Keratinocyte (primary cell): Measurements from ENCODE around the gene ENDOG. TPM values are rescaled to one million over a fixed set of nuclear protein-coding genes. Genes with fewer than 3 reads are reported as not detected.

Experiments used
- DNase-seq: peaks from one replicate; pipeline ENCODE4 v3.0.0-alpha.2; 2011; ENCODE audit warnings: low read depth, missing footprints, low spot score
- FAIRE-seq: peaks from 2 replicates; lab custom pipeline; 2011; peaks lifted over from hg19 to GRCh38; lab: Jason Lieb, UNC
- H2AFZ ChIP-seq: 2 replicates; pipeline ENCODE4 v1.6.0; 2012; ENCODE audit warnings: low read length, control low read depth, inconsistent platforms; ENCODE audit not compliant: control insufficient read depth
- H3K27ac ChIP-seq: 2 replicates; pipeline ENCODE4 v1.5.1; 2011; ENCODE audit warnings: low read length; ENCODE audit not compliant: control insufficient read depth, insufficient read depth
- H3K27me3 ChIP-seq: 3 replicates; pipeline ENCODE4 v1.6.0; 2011; ENCODE audit warnings: low read length; ENCODE audit not compliant: control insufficient read depth, insufficient read depth; ENCODE audit errors: extremely low read depth
- H3K36me3 ChIP-seq, 2 experiments: 2 replicates in 1 of 2; 3 replicates in 1 of 2; pipeline ENCODE4 v1.5.1; 2011; ENCODE audit warnings: low read length in 2 of 2, mild to moderate bottlenecking in 1 of 2; ENCODE audit not compliant: control insufficient read depth in 2 of 2, insufficient read depth in 2 of 2; ENCODE audit errors: extremely low read depth in 1 of 2
- H3K4me1 ChIP-seq: 3 replicates; pipeline ENCODE4 v1.5.1; 2011; ENCODE audit warnings: low read length; ENCODE audit not compliant: control insufficient read depth, insufficient read depth; ENCODE audit errors: extremely low read depth
- H3K4me2 ChIP-seq: 3 replicates; pipeline ENCODE4 v1.6.0; 2011; ENCODE audit warnings: low read depth, low read length; ENCODE audit not compliant: control insufficient read depth, insufficient read depth; ENCODE audit errors: extremely low read depth
- H3K4me3 ChIP-seq, 3 experiments: fragments of 200-600 bp in 1 of 3; sonication (generic) in 1 of 3; 2 replicates in 2 of 3; 3 replicates in 1 of 3; pipeline ENCODE4 v1.5.1; 2011 to 2016; ENCODE audit warnings: low read length in 3 of 3, mild to moderate bottlenecking in 3 of 3, control low read depth in 2 of 3, inconsistent platforms in 1 of 3, low read depth in 1 of 3, mixed read lengths in 1 of 3, mixed run types in 1 of 3, moderate library complexity in 1 of 3; ENCODE audit not compliant: control insufficient read depth in 2 of 3, insufficient read depth in 2 of 3; ENCODE audit errors: extremely low read depth in 1 of 3
- H3K79me2 ChIP-seq: 2 replicates; pipeline ENCODE4 v1.6.0; 2012; ENCODE audit warnings: low read length; ENCODE audit not compliant: control insufficient read depth, insufficient read depth
- H3K9ac ChIP-seq: 3 replicates; pipeline ENCODE4 v1.6.0; 2011; ENCODE audit warnings: low read length; ENCODE audit not compliant: control insufficient read depth, insufficient read depth; ENCODE audit errors: extremely low read depth
- H3K9me1 ChIP-seq: 3 replicates; pipeline ENCODE4 v1.6.0; 2011; ENCODE audit warnings: low read length; ENCODE audit not compliant: control insufficient read depth, insufficient read depth; ENCODE audit errors: extremely low read depth
- H3K9me3 ChIP-seq: 2 replicates; pipeline ENCODE4 v1.5.1; 2012; ENCODE audit warnings: low read depth, low read length; ENCODE audit not compliant: control insufficient read depth
- H4K20me1 ChIP-seq: 3 replicates; pipeline ENCODE4 v1.6.0; 2011; ENCODE audit warnings: low read length; ENCODE audit not compliant: control insufficient read depth, insufficient read depth; ENCODE audit errors: extremely low read depth
- EZH2 ChIP-seq: IDR thresholded peaks from one replicate; pipeline ENCODE4 v1.6.1; 2012; ENCODE audit warnings: inconsistent platforms, mild to moderate bottlenecking, low read length, moderate library complexity
- dilution Hi-C: fragments of 300-500 bp; cut with MboI; formaldehyde crosslinking; loops from one replicate; pipeline ENCODE4 v1.7.0; 2020; ENCODE audit warnings: low sequenced_read_pairs; ENCODE audit not compliant: extremely low pct_ligation_motif_present
- polyA plus RNA-seq, 5 experiments: library from polyadenylated mRNA; depleted of rRNA in 3 of 5; stranded (reverse) in 3 of 5; stranded (forward) in 1 of 5; unstranded in 1 of 5; fragments of >200 nt; gene quantifications; 1 replicate in 1 of 5; 2 replicates in 3 of 5; 3 replicates in 1 of 5; pipeline versions ENCODE4 v1.2.1 to v1.2.3, GENCODE V29; 2011 to 2012; ENCODE audit warnings: missing spikeins in 2 of 5, low read depth in 1 of 5, low replicate concordance in 1 of 5
- TF ChIP-seq, protein P1 (sequence below), 3 experiments: IDR thresholded peaks in 1 of 3; conservative IDR thresholded peaks in 1 of 3; optimal IDR thresholded peaks in 1 of 3; 2 replicates in 2 of 3; 3 replicates in 1 of 3; pipeline versions ENCODE3 to v1.5.1; 2011; ENCODE audit warnings: low read length in 3 of 3, mild to moderate bottlenecking in 3 of 3, moderate library complexity in 2 of 3, control low read depth in 1 of 3, inconsistent platforms in 1 of 3; ENCODE audit not compliant: insufficient read depth in 2 of 3; ENCODE audit errors: extremely low read depth in 1 of 3

The ENDOG gene
- polyA plus RNA-seq, 1 donor (not counting 4 experiments of a cell fraction or from before 2014, with no cell fraction given): 10.2 TPM

- no peaks in the 10 kb centered on the region for H3K9me3 ChIP-seq
- dilution Hi-C loops: no loop called here
- peaks cover 8% of the 10 kb centered on the region for H3K4me1 ChIP-seq
- peaks cover 0 to 4% of the 10 kb centered on the region in 2 experiments for H3K36me3 ChIP-seq
- TF ChIP-seq, protein P1, sequence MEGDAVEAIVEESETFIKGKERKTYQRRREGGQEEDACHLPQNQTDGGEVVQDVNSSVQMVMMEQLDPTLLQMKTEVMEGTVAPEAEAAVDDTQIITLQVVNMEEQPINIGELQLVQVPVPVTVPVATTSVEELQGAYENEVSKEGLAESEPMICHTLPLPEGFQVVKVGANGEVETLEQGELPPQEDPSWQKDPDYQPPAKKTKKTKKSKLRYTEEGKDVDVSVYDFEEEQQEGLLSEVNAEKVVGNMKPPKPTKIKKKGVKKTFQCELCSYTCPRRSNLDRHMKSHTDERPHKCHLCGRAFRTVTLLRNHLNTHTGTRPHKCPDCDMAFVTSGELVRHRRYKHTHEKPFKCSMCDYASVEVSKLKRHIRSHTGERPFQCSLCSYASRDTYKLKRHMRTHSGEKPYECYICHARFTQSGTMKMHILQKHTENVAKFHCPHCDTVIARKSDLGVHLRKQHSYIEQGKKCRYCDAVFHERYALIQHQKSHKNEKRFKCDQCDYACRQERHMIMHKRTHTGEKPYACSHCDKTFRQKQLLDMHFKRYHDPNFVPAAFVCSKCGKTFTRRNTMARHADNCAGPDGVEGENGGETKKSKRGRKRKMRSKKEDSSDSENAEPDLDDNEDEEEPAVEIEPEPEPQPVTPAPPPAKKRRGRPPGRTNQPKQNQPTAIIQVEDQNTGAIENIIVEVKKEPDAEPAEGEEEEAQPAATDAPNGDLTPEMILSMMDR (optimal IDR thresholded peaks at IDR 0.05 in 1 of 3, IDR thresholded peaks at IDR 0.05 in 1 of 3, conservative IDR thresholded peaks at IDR 0.05 in 1 of 3; ENCODE audit: extremely low read depth in 1 of 3, insufficient read depth in 2 of 3, low read length in 3 of 3): no peak
- TF ChIP-seq EZH2: no peak
- DNase-seq (no peak), FAIRE-seq (no peak)
- H3K4me3 ChIP-seq: peak overlapping the region; percentile 84 to 88 (median 86)
- H4K20me1 ChIP-seq: no peaks in the 10 kb centered on the region
- H3K27ac ChIP-seq: peak overlapping the region; percentile 81
- peaks cover 14% of the 10 kb centered on the region for H3K79me2 ChIP-seq
- no peaks in the 10 kb centered on the region for H3K9me1 ChIP-seq
- H3K4me2 ChIP-seq: peak overlapping the region; percentile 97
- H3K9ac ChIP-seq: peak overlapping the region; percentile 83
- no peak overlapping the region for H2AFZ ChIP-seq
- no peaks in the 10 kb centered on the region for H3K27me3 ChIP-seq
These were observed 47.8 kb upstream of the ENDOG start for GRCh38 chr9:128770286-128771030.

GRCh38 chr9:128771094-128771721, 47.1 kb upstream of the ENDOG start:
- Histone ChIP-seq H3K4me3 (peak overlapping the region; percentile 84 to 88 (median 86)), H2AFZ (peak overlapping the region; percentile 72), H3K27ac (peak overlapping the region; percentile 81), H3K4me1 (peaks cover 8% of the 10 kb centered on the region), H3K4me2 (peak overlapping the region; percentile 97), H3K36me3 (peaks cover 0 to 4% of the 10 kb centered on the region in 2 experiments), H3K9me3 (no peaks in the 10 kb centered on the region), H3K9me1 (no peaks in the 10 kb centered on the region), H3K27me3 (no peaks in the 10 kb centered on the region), H3K79me2 (peaks cover 14% of the 10 kb centered on the region), H3K9ac (peak overlapping the region; percentile 83), H4K20me1 (no peaks in the 10 kb centered on the region)
- FAIRE-seq: no peak
- TF ChIP-seq, protein P1 (optimal IDR thresholded peaks at IDR 0.05 in 1 of 3, IDR thresholded peaks at IDR 0.05 in 1 of 3, conservative IDR thresholded peaks at IDR 0.05 in 1 of 3; ENCODE audit: extremely low read depth in 1 of 3, insufficient read depth in 2 of 3, low read length in 3 of 3): no peak
- no peak for TF ChIP-seq EZH2
- dilution Hi-C loops: no loop called here
- no peak for DNase-seq
